Ishikawa (cell line): ENCODE data around the gene KLHL10.

Experiments used
- CEBPB ChIP-seq: IDR thresholded peaks from 2 replicates; pipeline ENCODE4 v1.6.1; 2012
- TF ChIP-seq, protein P1 (sequence below): IDR thresholded peaks from 2 replicates; pipeline ENCODE4 v1.6.1; 2012

GRCh38 chr17:41869426-41869825, 31.8 kb downstream of the KLHL10 start:
- TF ChIP-seq CEBPB: no peak
- TF ChIP-seq, protein P1, sequence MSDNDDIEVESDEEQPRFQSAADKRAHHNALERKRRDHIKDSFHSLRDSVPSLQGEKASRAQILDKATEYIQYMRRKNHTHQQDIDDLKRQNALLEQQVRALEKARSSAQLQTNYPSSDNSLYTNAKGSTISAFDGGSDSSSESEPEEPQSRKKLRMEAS: no peak
